Ishikawa (cell line): ENCODE measurements around the gene ACTRT2.

ENCODE experiments used
- CEBPB ChIP-seq: IDR thresholded peaks from 2 replicates; pipeline ENCODE4 v1.6.1; 2012
- EGR1 ChIP-seq: IDR thresholded peaks from 2 replicates; pipeline ENCODE4 v1.6.1; 2012
- MAX ChIP-seq: IDR thresholded peaks from 2 replicates; pipeline ENCODE4 v1.6.1; 2012
- RAD21 ChIP-seq: IDR thresholded peaks from 2 replicates; pipeline ENCODE4 v1.6.1; 2012; ENCODE audit warnings: low read depth
- REST ChIP-seq: IDR thresholded peaks from 2 replicates; pipeline ENCODE4 v1.6.1; 2012; ENCODE audit warnings: low read depth, mild to moderate bottlenecking
- TCF12 ChIP-seq: IDR thresholded peaks from 2 replicates; pipeline ENCODE4 v1.6.1; 2012; ENCODE audit warnings: low read depth
- TEAD4 ChIP-seq: IDR thresholded peaks from 2 replicates; pipeline ENCODE4 v1.6.1; 2012
- USF1 ChIP-seq: IDR thresholded peaks from 2 replicates; pipeline ENCODE4 v1.6.1; 2012

GRCh38 chr1:2980849-2981248 is 40.4 kb upstream of the ACTRT2 start:
- TF ChIP-seq REST = no peak
- no peak for TF ChIP-seq EGR1
- no peak for TF ChIP-seq TEAD4
- no peak for TF ChIP-seq MAX
- no peak for TF ChIP-seq RAD21
- TF ChIP-seq TCF12 = no peak
- TF ChIP-seq CEBPB = no peak
- TF ChIP-seq USF1 = no peak
